HUDEP-2 (cell line): ENCODE data around the gene KLHL25.
A peak's percentile ranks its signal among the peaks of the same experiment; 100 is the strongest.
"Not testable (repeated sequence)": the region's sequence is repeated elsewhere in the genome, so short reads cannot be mapped to it uniquely, and the experiment has no call there.

ENCODE experiments used
- DNase-seq, 76 experiments: peaks; one replicate each; lab custom pipeline; 2025; ENCODE audit not compliant: unreplicated experiment in 76 of 76; lab: John Stamatoyannopoulos, UW

KLHL25 gene

GRCh38 chr15:85804481-85805170 lies 9.9 kb upstream of the KLHL25 start:
- no peak for DNase-seq

- DNase-seq = peak in 3 of 76 experiments; percentile 1 to 15 (median 7)
These were observed 7.9 kb upstream of the KLHL25 start for GRCh38 chr15:85802617-85803016.

- DNase-seq = no peak
These were observed 5.9 kb upstream of the KLHL25 start for GRCh38 chr15:85800478-85801123.

GRCh38 chr15:85796371-85796770 lies 1.6 kb upstream of the KLHL25 start:
- not testable (repeated sequence) for DNase-seq

- DNase-seq = no peak
These were observed 896 bp upstream of the KLHL25 start for GRCh38 chr15:85795337-85796305.

- peak in 4 of 76 experiments; percentile 4 to 29 (median 14) for DNase-seq
These were observed 806 bp downstream of the KLHL25 start for GRCh38 chr15:85793641-85794597.

GRCh38 chr15:85792912-85793590 lies 1.7 kb downstream of the KLHL25 start:
- no peak for DNase-seq

GRCh38 chr15:85792102-85792731 lies 2.5 kb downstream of the KLHL25 start:
- no peak for DNase-seq

- DNase-seq = no peak
These were observed 5.2 kb downstream of the KLHL25 start for GRCh38 chr15:85789496-85789875.

GRCh38 chr15:85788771-85789495 lies 5.8 kb downstream of the KLHL25 start:
- DNase-seq = no peak

- no peak for DNase-seq
These were observed 8.0 kb downstream of the KLHL25 start for GRCh38 chr15:85786781-85787114.

- DNase-seq = no peak
These were observed 8.6 kb downstream of the KLHL25 start for GRCh38 chr15:85785887-85786780.

GRCh38 chr15:85782064-85782463 lies 12.7 kb downstream of the KLHL25 start:
- no peak for DNase-seq

- no peak for DNase-seq
These were observed 13.6 kb downstream of the KLHL25 start for GRCh38 chr15:85781099-85781498.

- no peak for DNase-seq
These were observed 14.3 kb downstream of the KLHL25 start for GRCh38 chr15:85780225-85780985.

- DNase-seq = no peak
These were observed 15.5 kb downstream of the KLHL25 start for GRCh38 chr15:85779249-85779648.
